ENCODE measurements around the gene SOD2.

GRCh38 chr6:159649441-159649840 lies 43.6 kb downstream of the SOD2 start:
- no peak for TF ChIP-seq CTCF (tag by site-specific recombination; IDR thresholded peaks at IDR 0.05)
- TF ChIP-seq TRIM28 (IDR thresholded peaks at IDR 0.05; ENCODE audit: borderline replicate concordance, low read length) = no peak
- TF ChIP-seq ZNF629 (tag by site-specific recombination; IDR thresholded peaks at IDR 0.05) = no peak
- no peak for TF ChIP-seq ZBTB8A (tag by site-specific recombination; IDR thresholded peaks at IDR 0.05)
- TF ChIP-seq ZNF707 (tag by site-specific recombination; IDR thresholded peaks at IDR 0.05) = no peak
- TF ChIP-seq ZNF704 (tag by site-specific recombination; IDR thresholded peaks at IDR 0.05) = no peak
- no peak for TF ChIP-seq GLI2 (tag by site-specific recombination; IDR thresholded peaks at IDR 0.05; ENCODE audit: borderline replicate concordance, low read depth)
- no peak for TF ChIP-seq ZNF26 (tag by site-specific recombination; IDR thresholded peaks at IDR 0.05)
- TF ChIP-seq PBX3 (CRISPR knock-in tag; IDR thresholded peaks at IDR 0.05) = no peak
- no peak for TF ChIP-seq ZNF350 (tag by site-specific recombination; IDR thresholded peaks at IDR 0.05)
- no peak for TF ChIP-seq ZNF114 (tag by site-specific recombination; IDR thresholded peaks at IDR 0.05)
- TF ChIP-seq ZNF274 (IDR thresholded peaks at IDR 0.05; ENCODE audit: low read length) = no peak
- TF ChIP-seq ZNF274 (tag by site-specific recombination; IDR thresholded peaks at IDR 0.05; ENCODE audit: borderline replicate concordance) = no peak
- no peak for TF ChIP-seq ZNF362 (tag by site-specific recombination; IDR thresholded peaks at IDR 0.05)
